H1 (cell line): ENCODE results near the gene OTUD6A. TPM values are rescaled to one million over a fixed set of nuclear protein-coding genes. Genes with fewer than 3 reads are reported as not detected.

ENCODE experiments used
- BRCA1 ChIP-seq: IDR thresholded peaks from 2 replicates; pipeline ENCODE4 v1.6.1; 2012; ENCODE audit warnings: low read depth, low read length, improper control_type of control experiment
- CBX5 ChIP-seq: fragments of 300-800, 300-1000 bp; sonication (generic); IDR thresholded peaks from 2 replicates; pipeline ENCODE4 v1.7.1; 2016; ENCODE audit warnings: antibody characterized with exemption, low read length, low read depth
- CHD7 ChIP-seq: fragments of 300-600 bp; sonication (generic); IDR thresholded peaks from 2 replicates; pipeline ENCODE4 v1.7.1; 2012; ENCODE audit warnings: low read length, moderate library complexity, mild to moderate bottlenecking, inconsistent platforms; ENCODE audit not compliant: insufficient replicate concordance
- HDAC2 ChIP-seq, 2 experiments: fragments of 300-600 bp in 1 of 2; sonication (generic) in 1 of 2; IDR thresholded peaks; 2 replicates each; pipeline ENCODE4 v1.6.1; 2011 to 2012; ENCODE audit warnings: low read depth in 2 of 2, low read length in 2 of 2, mild to moderate bottlenecking in 2 of 2, moderate library complexity in 2 of 2, borderline replicate concordance in 1 of 2, inconsistent platforms in 1 of 2
- KDM4A ChIP-seq: IDR thresholded peaks from one replicate; pipeline ENCODE4 v1.7.1; 2012; ENCODE audit warnings: low read depth, mild to moderate bottlenecking, moderate library complexity, low read length, inconsistent platforms; ENCODE audit not compliant: severe bottlenecking
- NANOG ChIP-seq: IDR thresholded peaks from 2 replicates; pipeline ENCODE4 v1.6.1; 2011; ENCODE audit warnings: low read length, low read depth, mild to moderate bottlenecking, inconsistent platforms; ENCODE audit not compliant: insufficient read depth, poor library complexity, severe bottlenecking
- POLR2AphosphoS5 ChIP-seq: IDR thresholded peaks from 2 replicates; pipeline ENCODE4 v1.6.1; 2011; ENCODE audit warnings: low read depth, low read length
- RAD21 ChIP-seq, 2 experiments: IDR thresholded peaks in 1 of 2; conservative IDR thresholded peaks in 1 of 2; 2 replicates each; pipeline ENCODE4 v1.6.1; 2011; ENCODE audit warnings: low read depth in 2 of 2, low read length in 2 of 2, improper control_type of control experiment in 1 of 2, inconsistent platforms in 1 of 2, mild to moderate bottlenecking in 1 of 2, moderate library complexity in 1 of 2
- RFX5 ChIP-seq: IDR thresholded peaks from 2 replicates; pipeline ENCODE4 v1.6.1; 2011; ENCODE audit warnings: low read depth, low read length, improper control_type of control experiment, borderline replicate concordance
- SP2 ChIP-seq: IDR thresholded peaks from 2 replicates; pipeline ENCODE4 v1.6.1; 2012; ENCODE audit warnings: mild to moderate bottlenecking, low read length, inconsistent platforms
- polyA plus RNA-seq, 7 experiments: library from polyadenylated mRNA; depleted of rRNA in 3 of 7; stranded (reverse) in 5 of 7; unstranded in 2 of 7; fragments of >200 nt in 5 of 7; fragments of 200-250 nt in 2 of 7; gene quantifications; 1 replicate in 5 of 7; 2 replicates in 1 of 7; 4 replicates in 1 of 7; pipeline versions ENCODE4 v1.2.1 to v1.2.3, GENCODE V29; 2011 to 2013; ENCODE audit warnings: missing spikeins in 2 of 7, mixed read lengths in 2 of 7
- total RNA-seq: library from RNA; stranded (reverse); fragmentation: NEBNext Ultra II Directional; extraction: Animal tissue kit (Norgen Biotek cat#: 25700); gene quantifications from 2 replicates; pipeline ENCODE4 v1.2.1, GENCODE V29; 2021

The OTUD6A gene
- total and polyA plus RNA-seq, 2 of the 8 experiments (the other 6 are each of a cell fraction or from before 2014, with no cell fraction given) = 0.09 to 0.17 TPM

GRCh38 chrX:70044541-70045245 is 17.6 kb upstream of the OTUD6A start (continued):
- TF ChIP-seq CHD7 = no peak
- TF ChIP-seq SP2 = no peak
- no peak for TF ChIP-seq RFX5
- TF ChIP-seq NANOG = no peak
- TF ChIP-seq POLR2AphosphoS5 = no peak
- no peak for TF ChIP-seq CBX5
- TF ChIP-seq HDAC2 (IDR thresholded peaks at IDR 0.05; ENCODE audit: borderline replicate concordance in 1 of 2, low read depth in 2 of 2, low read length in 2 of 2) = no peak
- no peak for TF ChIP-seq RAD21 (IDR thresholded peaks at IDR 0.05 in 1 of 2, conservative IDR thresholded peaks at IDR 0.05 in 1 of 2; ENCODE audit: low read depth in 2 of 2, low read length in 2 of 2)
- no peak for TF ChIP-seq BRCA1
- TF ChIP-seq KDM4A = no peak
